Measurements from ENCODE around the gene ETV5.
"Not testable (repeated sequence)": the region's sequence is repeated elsewhere in the genome, so short reads cannot be mapped to it uniquely, and the experiment has no call there.

ETV5 gene

DNA sequence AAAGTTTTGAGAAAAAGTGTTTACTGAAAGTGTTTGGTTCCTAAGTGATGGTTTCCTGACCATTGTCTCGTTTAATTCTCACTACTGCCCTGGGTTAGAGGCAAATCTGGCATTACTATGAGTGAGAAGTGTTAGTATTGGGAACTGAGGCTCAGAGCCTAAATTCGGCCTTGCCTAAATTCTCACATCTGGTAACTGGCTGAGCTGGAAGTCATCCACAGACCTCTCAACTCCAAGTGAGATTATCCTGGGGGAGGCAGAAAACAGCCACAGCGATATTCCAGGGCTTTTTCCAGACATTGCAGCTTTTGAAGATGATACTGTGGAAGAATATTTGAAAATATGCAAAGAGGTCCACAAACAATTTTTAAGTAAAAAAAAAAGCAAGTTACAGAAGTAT, 86.0 kb downstream of the ETV5 start:
- no peak for DNase-seq (ENCODE audit: extremely low spot score)
- CTCF ChIA-PET: no interaction called here
- POLR2A ChIA-PET: no interaction called here
- TF ChIP-seq, protein P1, sequence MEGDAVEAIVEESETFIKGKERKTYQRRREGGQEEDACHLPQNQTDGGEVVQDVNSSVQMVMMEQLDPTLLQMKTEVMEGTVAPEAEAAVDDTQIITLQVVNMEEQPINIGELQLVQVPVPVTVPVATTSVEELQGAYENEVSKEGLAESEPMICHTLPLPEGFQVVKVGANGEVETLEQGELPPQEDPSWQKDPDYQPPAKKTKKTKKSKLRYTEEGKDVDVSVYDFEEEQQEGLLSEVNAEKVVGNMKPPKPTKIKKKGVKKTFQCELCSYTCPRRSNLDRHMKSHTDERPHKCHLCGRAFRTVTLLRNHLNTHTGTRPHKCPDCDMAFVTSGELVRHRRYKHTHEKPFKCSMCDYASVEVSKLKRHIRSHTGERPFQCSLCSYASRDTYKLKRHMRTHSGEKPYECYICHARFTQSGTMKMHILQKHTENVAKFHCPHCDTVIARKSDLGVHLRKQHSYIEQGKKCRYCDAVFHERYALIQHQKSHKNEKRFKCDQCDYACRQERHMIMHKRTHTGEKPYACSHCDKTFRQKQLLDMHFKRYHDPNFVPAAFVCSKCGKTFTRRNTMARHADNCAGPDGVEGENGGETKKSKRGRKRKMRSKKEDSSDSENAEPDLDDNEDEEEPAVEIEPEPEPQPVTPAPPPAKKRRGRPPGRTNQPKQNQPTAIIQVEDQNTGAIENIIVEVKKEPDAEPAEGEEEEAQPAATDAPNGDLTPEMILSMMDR (IDR thresholded peaks at IDR 0.05; ENCODE audit: control extremely low read depth, extremely low read depth, low read depth, missing control alignments): no peak

DNA sequence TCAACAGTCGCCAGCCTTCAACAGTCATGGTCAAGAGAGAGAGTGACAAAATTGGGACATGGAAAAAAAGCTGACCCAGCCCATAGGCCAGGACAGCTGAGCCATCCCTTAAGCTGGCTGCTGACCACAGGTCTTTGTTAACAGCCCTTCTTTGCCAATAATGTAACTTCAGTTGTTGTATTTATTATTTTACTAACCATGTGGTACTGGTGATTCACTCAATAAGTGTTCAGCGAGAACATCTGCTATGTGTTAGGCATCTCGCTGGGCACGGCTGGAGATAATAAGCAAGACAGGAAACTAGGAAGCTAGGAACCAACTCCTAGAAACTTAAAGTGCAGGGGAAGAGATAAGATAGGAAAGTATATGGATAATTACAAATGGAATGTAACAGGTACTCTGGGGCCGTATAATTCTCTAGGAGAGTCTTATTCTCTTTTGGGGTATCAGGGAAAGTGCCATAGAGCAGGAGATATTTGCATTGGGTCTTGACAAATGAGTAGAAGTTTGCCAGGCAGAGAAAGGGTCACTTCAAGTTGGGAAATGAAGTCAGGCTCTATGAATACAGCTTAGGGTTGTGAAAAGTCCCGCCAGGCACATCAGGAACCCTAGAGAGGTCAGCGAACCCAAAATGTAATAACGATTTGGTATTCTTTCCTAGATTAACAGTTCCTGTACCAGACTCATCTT, 87.1 kb downstream of the ETV5 start:
- TF ChIP-seq, protein P1 (IDR thresholded peaks at IDR 0.05; ENCODE audit: control extremely low read depth, extremely low read depth, low read depth, missing control alignments): no peak
- ChIA-PET POLR2A (no interaction called here), CTCF (interaction anchor here (1.0 kb wide), 1 partner anchor 79 kb away, joined by 3 read pairs; no protein-coding TSS in a partner anchor)
- no peak for DNase-seq (ENCODE audit: extremely low spot score)

DNA sequence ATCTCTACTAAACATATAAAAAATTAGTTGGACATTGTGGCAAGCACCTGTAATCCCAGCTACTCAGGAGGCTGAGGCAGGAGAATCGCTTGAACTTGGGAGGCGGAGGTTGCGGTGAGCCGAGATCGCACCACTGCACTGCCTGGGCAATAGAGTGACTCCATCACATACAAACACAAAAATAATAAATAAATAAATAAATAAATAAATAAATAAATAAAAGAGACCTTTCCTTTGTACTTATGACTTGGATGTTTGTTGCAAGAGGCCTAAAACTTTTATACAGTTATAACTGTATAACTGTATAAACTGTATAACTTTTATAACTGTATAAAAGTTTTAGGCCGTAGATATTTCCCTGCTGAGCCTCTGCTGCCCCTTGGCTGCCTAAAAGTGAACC, 87.6 kb downstream of the ETV5 start:
- CTCF ChIA-PET: interaction anchor here (1.0 kb wide), 1 partner anchor 78 kb away, joined by 3 read pairs; no protein-coding TSS in a partner anchor
- DNase-seq (ENCODE audit: extremely low spot score); POLR2A ChIA-PET: not testable (repeated sequence)

DNA sequence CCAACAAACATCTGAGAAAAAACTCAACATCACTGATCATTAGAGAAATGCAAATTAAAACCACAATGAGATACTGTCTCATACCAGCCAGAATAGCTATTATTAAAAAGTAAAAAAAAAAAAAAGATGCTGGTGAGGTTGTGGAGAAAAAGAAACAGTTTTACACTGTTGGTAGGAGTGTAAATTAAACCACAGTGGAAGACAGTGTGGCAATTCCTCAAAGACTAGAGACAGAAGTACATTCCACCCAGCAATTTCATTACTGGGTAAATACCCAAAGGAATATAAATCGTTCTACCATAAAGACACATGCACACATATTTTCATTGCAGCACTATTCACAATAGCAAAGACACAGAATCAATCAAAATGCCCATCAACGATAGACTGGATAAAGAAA, 89.6 kb downstream of the ETV5 start:
- POLR2A ChIA-PET; DNase-seq (ENCODE audit: extremely low spot score): not testable (repeated sequence)
- CTCF ChIA-PET: interaction anchor here (1.0 to 1.5 kb wide), 4 partner anchors 52 to 598 kb away, joined by 3 to 4 read pairs (median 3); no protein-coding TSS in a partner anchor

DNA sequence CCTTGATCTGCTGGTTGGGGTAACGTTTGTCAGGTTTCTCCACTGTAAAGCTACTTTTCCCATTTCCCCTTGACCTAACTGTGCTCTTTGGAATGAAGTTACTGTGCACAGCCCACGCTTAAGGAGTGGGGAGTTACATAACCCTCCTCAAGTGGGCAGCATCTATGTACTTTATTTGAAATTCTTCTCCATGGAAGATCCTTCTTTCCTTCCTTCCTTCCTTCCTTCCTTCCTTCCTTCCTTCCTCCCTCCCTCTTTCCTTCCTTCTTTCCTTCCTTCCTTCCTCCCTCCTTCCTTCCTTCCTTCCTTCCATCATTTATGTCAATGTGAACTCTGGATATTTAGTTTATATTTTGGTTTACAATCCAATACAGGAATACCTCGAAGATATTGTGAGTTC, 94.0 kb downstream of the ETV5 start:
- ChIA-PET CTCF (no interaction called here), POLR2A (no interaction called here)

DNA sequence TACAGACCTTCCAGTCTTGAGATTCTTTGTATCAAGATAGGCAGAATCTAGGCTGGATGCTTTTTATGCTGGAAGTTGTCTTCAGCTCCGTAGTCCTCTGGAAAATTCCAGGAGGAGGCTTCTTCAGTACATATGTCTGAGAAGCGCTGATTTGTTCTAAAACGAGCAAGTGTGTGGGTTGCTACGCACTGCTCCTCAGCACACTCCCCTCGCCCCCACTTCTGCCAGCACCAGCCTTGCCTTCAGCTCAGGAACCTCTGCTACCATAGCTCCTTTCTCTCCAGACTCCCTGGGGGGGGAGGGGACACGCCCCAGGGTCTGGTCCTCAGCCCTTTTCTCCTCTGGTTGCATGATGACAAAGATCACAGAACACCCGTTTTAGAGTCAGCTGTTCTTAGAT, 95.6 kb downstream of the ETV5 start:
- CTCF ChIA-PET: interaction anchor here (0.9 to 1.9 kb wide), 2 partner anchors 18 to 19 kb away, joined by 3 to 5 read pairs; no protein-coding TSS in a partner anchor
- POLR2A ChIA-PET: no interaction called here
- TF ChIP-seq, protein P1 (IDR thresholded peaks at IDR 0.05; ENCODE audit: control extremely low read depth, extremely low read depth, low read depth, missing control alignments): no peak

More for the DNA sequence above, 94.0 kb downstream of the ETV5 start:
- TF ChIP-seq, protein P1 (IDR thresholded peaks at IDR 0.05; ENCODE audit: control extremely low read depth, extremely low read depth, low read depth, missing control alignments): no peak
- no peak for DNase-seq (ENCODE audit: extremely low spot score)

DNA sequence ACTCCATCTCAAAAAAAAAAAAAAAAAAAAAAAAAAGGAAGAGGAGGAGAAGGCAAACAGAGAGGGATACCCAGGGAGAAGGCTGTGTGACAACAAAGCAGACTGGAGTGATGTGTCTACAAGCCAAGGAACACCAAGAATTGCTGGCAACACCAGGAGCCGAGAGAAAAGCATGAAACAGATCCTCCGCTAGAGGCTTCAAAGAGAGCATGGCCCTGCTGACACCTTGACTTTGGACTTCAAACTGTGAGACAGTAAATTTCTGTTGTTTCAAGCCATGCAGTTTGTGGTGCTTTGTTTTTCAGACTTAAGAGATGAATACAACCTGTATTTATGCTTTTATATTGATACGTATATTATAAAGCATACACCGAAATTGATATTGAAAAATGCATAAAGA, 96.8 kb downstream of the ETV5 start:
- no peak for DNase-seq (ENCODE audit: extremely low spot score)
- TF ChIP-seq, protein P1 (IDR thresholded peaks at IDR 0.05; ENCODE audit: control extremely low read depth, extremely low read depth, low read depth, missing control alignments): no peak
- CTCF ChIA-PET: interaction anchor here (1.9 kb wide), 1 partner anchor 17 kb away, joined by 5 read pairs; no protein-coding TSS in a partner anchor
- POLR2A ChIA-PET: no interaction called here

More for the DNA sequence above, 95.6 kb downstream of the ETV5 start:
- no peak for DNase-seq (ENCODE audit: extremely low spot score)

Measured in GM10248 (cell line).